CD4-positive, alpha-beta T cell (primary cell): ENCODE results near the gene PPP1R13L. TPM values are rescaled to one million over a fixed set of nuclear protein-coding genes. Genes with fewer than 3 reads are reported as not detected.

Experiments used
- ATAC-seq: fragments of 200-7000 bp; cut with Tn5 transposase; one replicate; pipeline ENCODE4 v1.10.0; 2022; ENCODE audit warnings: mild to moderate bottlenecking; ENCODE audit not compliant: poor library complexity
- CTCF ChIA-PET: fragments of 350-600 bp; sonication (Branson Sonifier 250); formaldehyde crosslinking; loops from one replicate; lab custom pipeline; 2021; ENCODE audit warnings: antibody characterized with exemption, inconsistent platforms; lab: Charles Lee
- POLR2A ChIA-PET: fragments of 350-600 bp; sonication (Branson Sonifier 250); formaldehyde crosslinking; loops from one replicate; lab custom pipeline; 2021; ENCODE audit warnings: antibody characterized with exemption, inconsistent platforms; lab: Charles Lee
- DNase-seq, 14 experiments: peaks; one replicate each; pipeline ENCODE4 v3.0.0-alpha.2; 2013 to 2020; ENCODE audit warnings: mixed read lengths in 2 of 14
- H3K27ac ChIP-seq, 2 donors: one replicate each; pipeline versions ENCODE4 v1.5.1 to v1.7.0; 2013; ENCODE audit warnings: low read length in 2 of 2, low read depth in 1 of 2, mild to moderate bottlenecking in 1 of 2
- H3K27me3 ChIP-seq, 2 experiments: 1 replicate in 1 of 2; 2 replicates in 1 of 2; pipeline versions ENCODE4 v1.6.1 to v1.7.0; 2013; ENCODE audit warnings: low read length in 2 of 2, control low read depth in 1 of 2, mild to moderate bottlenecking in 1 of 2, moderate library complexity in 1 of 2; ENCODE audit not compliant: insufficient read depth in 2 of 2, control insufficient read depth in 1 of 2
- H3K36me3 ChIP-seq: one replicate; pipeline ENCODE4 v1.6.1; 2013; ENCODE audit warnings: low read length, control low read depth; ENCODE audit not compliant: insufficient read depth
- H3K4me1 ChIP-seq: one replicate; pipeline ENCODE4 v1.6.1; 2013; ENCODE audit warnings: low read length, control low read depth; ENCODE audit not compliant: insufficient read depth
- H3K4me3 ChIP-seq: one replicate; pipeline ENCODE4 v1.5.1; 2013; ENCODE audit warnings: mild to moderate bottlenecking, low read length, moderate library complexity
- H3K9me3 ChIP-seq, 2 experiments: 1 replicate in 1 of 2; 2 replicates in 1 of 2; pipeline versions ENCODE4 v1.6.1 to v1.7.0; 2013; ENCODE audit warnings: low read length in 2 of 2, mild to moderate bottlenecking in 2 of 2, control low read depth in 1 of 2, moderate library complexity in 1 of 2; ENCODE audit not compliant: control insufficient read depth in 1 of 2, insufficient read depth in 1 of 2
- H3K27ac Mint-ChIP-seq: one replicate; pipeline ENCODE4 v1.8.0; 2020; ENCODE audit warnings: mixed read lengths
- H3K27me3 Mint-ChIP-seq: one replicate; pipeline ENCODE4 v1.8.0; 2021; ENCODE audit warnings: mixed read lengths
- H3K36me3 Mint-ChIP-seq: one replicate; pipeline ENCODE4 v1.8.0; 2021; ENCODE audit warnings: low read depth, mixed read lengths
- H3K4me1 Mint-ChIP-seq: one replicate; pipeline ENCODE4 v1.8.0; 2021; ENCODE audit warnings: low read depth, mixed read lengths
- H3K4me3 Mint-ChIP-seq: one replicate; pipeline ENCODE4 v1.8.0; 2020; ENCODE audit warnings: mild to moderate bottlenecking, mixed read lengths
- H3K9me3 Mint-ChIP-seq: one replicate; pipeline ENCODE4 v1.8.0; 2020; ENCODE audit warnings: mixed read lengths
- CTCF ChIP-seq: fragments of 200-600 bp; IDR thresholded peaks from one replicate; pipeline ENCODE4 v1.8.0; 2022; ENCODE audit warnings: antibody characterized with exemption, mild to moderate bottlenecking
- intact Hi-C, 2 experiments: fragments of 100-400 bp; cut with DNase I in 1 of 2; cut with micrococcal nuclease in 1 of 2; formaldehyde crosslinking; loops; one replicate each; pipeline versions ENCODE4 v1.15.1 to v1.9.0; 2023 to 2025; cut with DNase I, micrococcal nuclease
- total RNA-seq, 174 experiments: library from RNA in 2 of 174; stranded (reverse) in 2 of 174; gene quantifications; one replicate each; pipeline ENCODE4 v1.2.3 and lab custom pipeline; 2021 to 2026

PPP1R13L gene
- total RNA-seq, 2 experiments from 2014 or later = 1.5 to 3.7 TPM

- no peak for TF ChIP-seq CTCF
- intact Hi-C loops = no loop called here
- no peaks in the 10 kb centered on the region for H3K9me3 ChIP-seq
- H3K4me3 ChIP-seq = no peak overlapping the region
- H3K4me3 Mint-ChIP-seq = no peak overlapping the region
- no peak overlapping the region for H3K27ac ChIP-seq
- H3K4me1 ChIP-seq = peaks cover 5% of the 10 kb centered on the region
- H3K9me3 Mint-ChIP-seq = no peaks in the 10 kb centered on the region
- H3K27me3 ChIP-seq = no peaks in the 10 kb centered on the region
- H3K27ac Mint-ChIP-seq = no peak overlapping the region
- ChIA-PET CTCF (no interaction called here), POLR2A (no interaction called here)
- no peaks in the 10 kb centered on the region for H3K36me3 ChIP-seq
- no peaks in the 10 kb centered on the region for H3K27me3 Mint-ChIP-seq
- H3K36me3 Mint-ChIP-seq = no peaks in the 10 kb centered on the region
- H3K4me1 Mint-ChIP-seq = no peaks in the 10 kb centered on the region
- ATAC-seq (no peak), DNase-seq (no peak)
Measured at GRCh38 chr19:45376045-45376724, 28.7 kb downstream of the PPP1R13L start.

DNA sequence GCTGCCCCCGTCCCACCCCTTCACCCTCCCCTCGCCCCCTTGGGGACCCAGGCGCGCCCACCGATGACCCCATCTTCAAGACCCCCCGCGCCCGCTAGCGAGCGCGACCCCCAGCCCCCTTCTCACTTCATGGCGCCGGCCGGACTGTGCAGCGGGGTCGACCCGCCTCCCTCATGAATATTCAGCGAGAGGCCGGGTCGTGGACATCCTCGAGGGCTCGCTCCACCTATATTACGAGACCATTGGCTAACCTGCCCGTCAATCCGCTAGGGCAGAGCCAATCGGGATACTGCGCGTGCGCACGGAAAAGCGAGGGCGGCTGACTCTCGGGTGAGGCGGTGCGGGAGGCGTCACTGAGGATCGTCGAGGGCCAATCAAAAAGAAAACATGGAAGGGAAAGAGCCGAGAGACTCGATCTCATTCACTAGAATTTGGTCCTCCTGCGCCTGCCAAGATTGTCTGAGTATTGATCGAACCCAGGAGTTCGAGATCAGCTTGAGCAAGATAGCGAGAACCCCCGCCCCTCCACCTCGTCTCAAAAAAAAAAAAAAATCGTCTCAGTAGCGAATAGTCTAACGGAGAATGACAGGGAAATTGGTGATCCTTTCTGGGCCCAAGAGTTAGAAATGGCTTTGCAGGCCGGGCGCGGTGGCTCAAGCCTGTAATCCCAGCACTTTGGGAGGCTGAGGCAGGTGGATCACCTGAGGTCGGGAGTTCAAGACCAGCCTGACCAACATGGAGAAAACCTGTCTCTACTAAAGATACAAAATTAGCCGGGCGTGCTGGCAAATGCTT lies 34.3 kb downstream of the PPP1R13L start, which contains the start of gene ERCC2:
Gene ERCC2, minus strand, starts transcription at position 164 of the 795 bp plus-strand sequence. Its CDS starts 33 bp downstream, at position 131.
- TF ChIP-seq CTCF = no peak
- H3K27ac ChIP-seq = peak within 1 kb of the TSS in 1 of 2 donors; percentile 78
- H3K4me1 ChIP-seq = peaks cover 26% of the 10 kb centered on the region
- peak within 1 kb of the TSS; percentile 88 for H3K4me3 Mint-ChIP-seq
- ChIA-PET POLR2A (interaction anchor here (1.0 to 1.2 kb wide), 2 partner anchors 23 to 97 kb away, joined by 3 to 4 read pairs; partner anchors contain the start of gene FOSB), CTCF (interaction anchor here (0.6 to 1.1 kb wide), 3 partner anchors 32 to 115 kb away, joined by 3 to 4 read pairs (median 4); no protein-coding TSS in a partner anchor)
- no peaks in the 10 kb centered on the region for H3K36me3 ChIP-seq
- H3K27ac Mint-ChIP-seq = peak within 1 kb of the TSS; percentile 88
- H3K9me3 ChIP-seq = no peaks in the 10 kb centered on the region
- intact Hi-C loops = loop anchor here (1.0 to 2.0 kb wide), 3 partner anchors 36 to 192 kb away; partner anchors contain the start of genes POLR1G (in 2 of the 2), BLOC1S3 (in 1 of the 2) and TRAPPC6A (in 1 of the 2)
- H3K27me3 Mint-ChIP-seq = no peaks in the 10 kb centered on the region
- H3K36me3 Mint-ChIP-seq = no peaks in the 10 kb centered on the region
- DNase-seq = peak; percentile 99 to 100 (median 99)
- ATAC-seq = peak; percentile 99
- peaks cover 7% of the 10 kb centered on the region for H3K4me1 Mint-ChIP-seq
- H3K27me3 ChIP-seq = no peaks in the 10 kb centered on the region
- peak within 1 kb of the TSS; percentile 92 for H3K4me3 ChIP-seq
- no peaks in the 10 kb centered on the region for H3K9me3 Mint-ChIP-seq

- ChIA-PET POLR2A (no interaction called here), CTCF (no interaction called here)
- Histone ChIP-seq H3K27ac (no peak overlapping the region), H3K4me3 (no peak overlapping the region), H3K27me3 (no peaks in the 10 kb centered on the region), H3K36me3 (peaks cover 4% of the 10 kb centered on the region), H3K9me3 (no peaks in the 10 kb centered on the region), H3K4me1 (peaks cover 26% of the 10 kb centered on the region)
- peak overlapping the region; percentile 78 for H3K4me3 Mint-ChIP-seq
- ATAC-seq (no peak), DNase-seq (peak in 1 of 14 experiments; percentile 20)
- H3K27ac Mint-ChIP-seq = no peak overlapping the region
- no peak for TF ChIP-seq CTCF
- H3K27me3 Mint-ChIP-seq = no peaks in the 10 kb centered on the region
- intact Hi-C loops = no loop called here
- H3K36me3 Mint-ChIP-seq = no peaks in the 10 kb centered on the region
- no peaks in the 10 kb centered on the region for H3K9me3 Mint-ChIP-seq
- H3K4me1 Mint-ChIP-seq = peaks cover 7% of the 10 kb centered on the region
Measured at GRCh38 chr19:45368737-45369340, 36.0 kb downstream of the PPP1R13L start.
